ENCODE data around the gene BIRC2.
A peak's percentile ranks its signal among the peaks of the same experiment; 100 is the strongest.

BIRC2 gene

DNA sequence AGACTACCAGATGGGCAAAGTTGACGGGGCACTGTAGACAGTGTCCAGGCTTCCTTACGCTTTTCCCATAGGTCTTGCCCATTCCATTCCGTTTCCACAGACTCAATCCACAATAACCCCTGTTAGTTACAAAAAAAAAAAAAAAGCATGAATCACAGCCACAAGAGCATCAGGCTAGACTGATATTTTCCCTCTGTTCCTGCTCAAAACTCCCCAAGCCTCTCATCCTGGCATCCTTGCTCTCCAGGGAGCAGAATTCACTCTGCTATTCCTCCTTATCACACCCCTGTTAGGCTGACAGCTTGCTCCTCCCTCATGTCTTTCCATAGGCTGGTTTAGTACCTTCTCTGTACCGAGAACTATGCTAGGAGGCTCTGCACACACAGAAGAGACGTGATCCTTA, 63.4 kb downstream of the BIRC2 start:
- TF ChIP-seq, protein P1, sequence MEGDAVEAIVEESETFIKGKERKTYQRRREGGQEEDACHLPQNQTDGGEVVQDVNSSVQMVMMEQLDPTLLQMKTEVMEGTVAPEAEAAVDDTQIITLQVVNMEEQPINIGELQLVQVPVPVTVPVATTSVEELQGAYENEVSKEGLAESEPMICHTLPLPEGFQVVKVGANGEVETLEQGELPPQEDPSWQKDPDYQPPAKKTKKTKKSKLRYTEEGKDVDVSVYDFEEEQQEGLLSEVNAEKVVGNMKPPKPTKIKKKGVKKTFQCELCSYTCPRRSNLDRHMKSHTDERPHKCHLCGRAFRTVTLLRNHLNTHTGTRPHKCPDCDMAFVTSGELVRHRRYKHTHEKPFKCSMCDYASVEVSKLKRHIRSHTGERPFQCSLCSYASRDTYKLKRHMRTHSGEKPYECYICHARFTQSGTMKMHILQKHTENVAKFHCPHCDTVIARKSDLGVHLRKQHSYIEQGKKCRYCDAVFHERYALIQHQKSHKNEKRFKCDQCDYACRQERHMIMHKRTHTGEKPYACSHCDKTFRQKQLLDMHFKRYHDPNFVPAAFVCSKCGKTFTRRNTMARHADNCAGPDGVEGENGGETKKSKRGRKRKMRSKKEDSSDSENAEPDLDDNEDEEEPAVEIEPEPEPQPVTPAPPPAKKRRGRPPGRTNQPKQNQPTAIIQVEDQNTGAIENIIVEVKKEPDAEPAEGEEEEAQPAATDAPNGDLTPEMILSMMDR (IDR thresholded peaks at IDR 0.05; ENCODE audit: low read length, missing control alignments): no peak
- DNase-seq (ENCODE audit: low read depth): peak; percentile 60
- H3K4me3 ChIP-seq (replicated peaks; ENCODE audit: low read depth, low read length): no peak overlapping the region

- TF ChIP-seq, protein P1 (IDR thresholded peaks at IDR 0.05; ENCODE audit: low read length, missing control alignments): no peak
- no peak overlapping the region for H3K4me3 ChIP-seq (replicated peaks; ENCODE audit: low read depth, low read length)
- DNase-seq (ENCODE audit: low read depth): no peak
Observed at GRCh38 chr11:102411142-102411541, 64.1 kb downstream of the BIRC2 start.

DNA sequence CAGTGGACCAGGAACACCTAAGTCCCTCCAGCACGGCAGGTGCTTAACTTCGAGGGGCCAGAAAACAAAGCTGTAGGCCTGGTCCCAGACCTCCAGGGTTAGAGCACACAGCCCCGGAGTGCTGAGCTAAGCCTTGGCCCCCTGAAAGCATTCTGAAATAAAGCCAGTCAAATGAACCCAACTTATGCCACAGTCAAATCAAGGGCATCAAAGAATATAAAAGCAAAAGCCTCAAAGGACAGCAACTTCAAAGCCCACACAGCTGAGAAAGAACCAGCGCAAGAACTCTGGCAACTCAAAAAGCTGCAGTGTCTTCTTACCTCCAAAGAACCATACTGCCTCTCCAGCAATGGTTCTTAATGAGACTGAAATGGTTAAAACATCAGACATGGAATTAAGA, 66.5 kb downstream of the BIRC2 start:
- TF ChIP-seq, protein P1 (IDR thresholded peaks at IDR 0.05; ENCODE audit: low read length, missing control alignments): no peak
- DNase-seq (ENCODE audit: low read depth): no peak
- H3K4me3 ChIP-seq (replicated peaks; ENCODE audit: low read depth, low read length): no peak overlapping the region

GRCh38 chr11:102414559-102414958, 67.5 kb downstream of the BIRC2 start:
- TF ChIP-seq, protein P1 (IDR thresholded peaks at IDR 0.05; ENCODE audit: low read length, missing control alignments): no peak
- DNase-seq (ENCODE audit: low read depth): no peak

DNA sequence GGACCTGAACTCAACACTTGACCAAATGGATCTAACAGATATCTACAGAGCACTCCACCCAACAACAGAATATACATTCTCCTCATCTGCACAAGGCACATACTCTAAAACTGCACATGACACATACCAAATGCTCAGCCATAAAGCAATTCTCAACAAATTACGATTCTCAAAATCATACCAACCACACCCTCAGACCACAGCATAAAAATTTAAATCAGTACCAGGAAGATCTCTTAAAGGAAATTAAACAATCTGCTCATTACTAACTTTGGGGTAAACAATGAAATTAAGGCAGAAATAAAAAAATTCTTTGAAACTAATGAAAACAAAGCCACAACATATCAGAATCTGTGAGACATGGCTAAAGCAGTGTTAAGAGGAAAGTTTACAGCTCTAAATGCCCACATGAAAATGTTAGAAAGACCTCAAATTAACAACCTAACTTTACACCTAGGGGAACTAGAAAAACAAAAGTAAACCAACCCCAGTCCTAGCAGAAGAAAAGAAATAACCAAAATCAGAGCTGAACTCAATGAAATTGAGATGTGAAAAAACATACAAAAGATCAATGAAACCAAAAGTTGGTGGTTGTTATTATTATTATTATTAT, 68.4 kb downstream of the BIRC2 start:
- TF ChIP-seq, protein P1 (IDR thresholded peaks at IDR 0.05; ENCODE audit: low read length, missing control alignments): no peak
- H3K4me3 ChIP-seq (replicated peaks; ENCODE audit: low read depth, low read length): no peak overlapping the region
- no peak for DNase-seq (ENCODE audit: low read depth)

More at GRCh38 chr11:102414559-102414958, 67.5 kb downstream of the BIRC2 start:
- H3K4me3 ChIP-seq (replicated peaks; ENCODE audit: low read depth, low read length): no peak overlapping the region

DNA sequence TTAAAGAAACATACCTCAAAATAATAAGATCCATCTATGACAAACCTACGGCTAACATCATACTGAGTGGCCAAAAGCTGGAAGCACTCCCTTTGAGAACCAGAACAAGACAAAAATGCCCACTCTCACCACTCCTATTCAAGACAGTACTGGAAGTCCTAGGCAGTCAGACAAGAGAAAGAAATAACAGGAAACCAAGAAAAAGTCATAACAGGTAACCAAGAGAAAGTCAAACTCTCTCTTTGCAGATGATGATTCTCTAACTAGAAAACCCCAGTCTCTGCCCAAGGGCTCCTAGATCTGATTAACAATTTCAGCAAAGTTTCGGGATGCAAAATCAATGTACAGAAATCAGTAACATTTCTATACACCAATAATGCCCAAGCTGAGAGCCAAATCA, 70.0 kb downstream of the BIRC2 start:
- TF ChIP-seq, protein P1 (IDR thresholded peaks at IDR 0.05; ENCODE audit: low read length, missing control alignments): no peak
- DNase-seq (ENCODE audit: low read depth): no peak
- H3K4me3 ChIP-seq (replicated peaks; ENCODE audit: low read depth, low read length): no peak overlapping the region

DNA sequence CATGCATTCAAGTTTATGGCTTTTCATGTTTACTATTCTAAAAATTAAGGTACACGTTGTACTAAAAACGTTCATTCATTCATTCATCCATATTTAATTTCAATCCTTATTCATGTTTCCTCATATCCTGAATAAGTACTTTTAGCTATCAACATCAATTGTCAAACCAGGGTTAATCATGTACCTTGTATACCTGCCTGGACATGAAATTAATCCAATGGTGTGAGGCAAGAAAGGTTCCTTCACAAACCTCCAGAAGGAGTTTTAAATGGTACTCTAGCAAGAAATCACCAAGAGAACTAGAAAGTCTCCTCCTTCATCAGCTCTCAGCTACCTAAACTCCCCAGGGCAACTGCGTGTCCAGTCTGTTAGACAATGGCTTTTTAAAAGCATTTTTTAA, 72.2 kb downstream of the BIRC2 start:
- TF ChIP-seq, protein P1 (IDR thresholded peaks at IDR 0.05; ENCODE audit: low read length, missing control alignments): no peak
- no peak overlapping the region for H3K4me3 ChIP-seq (replicated peaks; ENCODE audit: low read depth, low read length)
- DNase-seq (ENCODE audit: low read depth): no peak

Measured in fibroblast of pulmonary artery (primary cell).